Mesendoderm (in vitro differentiated cells): ENCODE measurements around the gene PPFIA2.

Experiments
- DNase-seq: peaks from one replicate; pipeline ENCODE4 v3.0.0; 2013
- H2AK5ac ChIP-seq: 2 replicates; pipeline ENCODE4 v1.6.1; 2013; ENCODE audit warnings: low read length, inconsistent platforms
- H2BK120ac ChIP-seq: 2 replicates; pipeline ENCODE4 v1.6.1; 2013; ENCODE audit warnings: low read depth, mild to moderate bottlenecking, low read length, moderate library complexity, mixed read lengths
- H2BK15ac ChIP-seq: replicated peaks from 2 replicates; pipeline ENCODE4 v1.6.1; 2013; ENCODE audit warnings: low read depth, mild to moderate bottlenecking, moderate library complexity
- H2BK5ac ChIP-seq: 2 replicates; pipeline ENCODE4 v1.6.1; 2013; ENCODE audit warnings: low read length, inconsistent platforms
- H3K18ac ChIP-seq: 2 replicates; pipeline ENCODE4 v1.6.1; 2013; ENCODE audit warnings: mild to moderate bottlenecking, low read length, mixed read lengths
- H3K23ac ChIP-seq: one replicate; pipeline ENCODE4 v1.6.1; 2013; ENCODE audit warnings: low read length
- H3K27ac ChIP-seq: 2 replicates; pipeline ENCODE4 v1.5.1; 2013; ENCODE audit warnings: low read depth, mild to moderate bottlenecking, inconsistent platforms, low read length, moderate library complexity
- H3K27me3 ChIP-seq: 2 replicates; pipeline ENCODE4 v1.6.1; 2013; ENCODE audit warnings: low read length, control low read depth, mild to moderate bottlenecking, inconsistent platforms; ENCODE audit not compliant: insufficient read depth, poor library complexity
- H3K36me3 ChIP-seq: 2 replicates; pipeline ENCODE4 v1.6.1; 2013; ENCODE audit warnings: low read length, inconsistent platforms; ENCODE audit not compliant: control insufficient read depth, insufficient read depth
- H3K4ac ChIP-seq: one replicate; pipeline ENCODE4 v1.6.1; 2013; ENCODE audit warnings: low read depth, mild to moderate bottlenecking, low read length, moderate library complexity
- H3K4me1 ChIP-seq: 2 replicates; pipeline ENCODE4 v1.6.1; 2013; ENCODE audit warnings: low read depth, low read length, inconsistent platforms; ENCODE audit not compliant: control insufficient read depth
- H3K4me2 ChIP-seq: 2 replicates; pipeline ENCODE4 v1.6.1; 2013; ENCODE audit warnings: low read length
- H3K4me3 ChIP-seq: 2 replicates; pipeline ENCODE4 v1.5.1; 2013; ENCODE audit warnings: mild to moderate bottlenecking, low read length
- H3K56ac ChIP-seq: one replicate; pipeline ENCODE4 v1.6.1; 2013; ENCODE audit warnings: low read length
- H3K79me1 ChIP-seq: 2 replicates; pipeline ENCODE4 v1.6.1; 2013; ENCODE audit warnings: low read length, inconsistent platforms
- H3K79me2 ChIP-seq: 2 replicates; pipeline ENCODE4 v1.6.1; 2013; ENCODE audit warnings: mild to moderate bottlenecking, low read length; ENCODE audit not compliant: control insufficient read depth, insufficient read depth
- H3K9ac ChIP-seq: 2 replicates; pipeline ENCODE4 v1.6.1; 2013; ENCODE audit warnings: low read length, inconsistent platforms
- H4K5ac ChIP-seq: one replicate; pipeline ENCODE4 v1.6.1; 2013; ENCODE audit warnings: low read length
- H4K8ac ChIP-seq: one replicate; pipeline ENCODE4 v1.6.1; 2013; ENCODE audit warnings: low read depth, mild to moderate bottlenecking, control low read depth, low read length, moderate library complexity
- WGBS: extraction: QIAGEN DNeasy Blood & Tissue Kit; methylation state at CpG from one replicate; pipeline ENCODE4 v1.1.7; 2013; ENCODE audit warnings: low lambda C conversion rate, missing lambda C conversion rate; ENCODE audit not compliant: insufficient coverage; ENCODE audit errors: extremely low coverage; 5-methylcytosine and 5-hydroxymethylcytosine counted together

PPFIA2 gene

DNA sequence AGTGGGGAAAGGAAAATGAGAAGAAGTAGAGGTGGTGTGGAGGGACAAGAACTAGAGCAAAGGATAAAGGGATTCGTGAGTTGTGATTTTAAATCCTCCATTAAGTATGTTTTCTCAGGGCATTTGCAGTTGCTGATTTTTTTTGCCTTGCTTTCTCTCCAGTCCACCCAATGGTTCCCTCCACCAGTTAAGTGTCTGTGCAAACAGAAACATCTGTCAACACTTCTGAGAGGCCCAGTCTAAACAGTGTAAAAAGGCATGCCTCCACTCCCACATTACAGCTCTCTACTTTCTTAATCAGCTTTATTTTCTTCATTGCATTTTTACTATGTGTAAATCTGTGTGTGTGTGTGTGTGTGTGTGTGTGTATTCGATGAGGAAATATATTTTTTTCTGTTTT lies 141.2 kb downstream of the PPFIA2 start:
- Histone ChIP-seq H2BK120ac (no peak overlapping the region), H3K4me1 (no peaks in the 10 kb centered on the region), H3K56ac (no peak overlapping the region), H3K4me3 (no peak overlapping the region), H2AK5ac (no peak overlapping the region), H3K27me3 (no peaks in the 10 kb centered on the region), H2BK5ac (no peak overlapping the region), H4K5ac (no peak overlapping the region), H3K36me3 (no peaks in the 10 kb centered on the region), H3K4ac (no peak overlapping the region), H3K79me2 (no peaks in the 10 kb centered on the region), H3K27ac (no peak overlapping the region), H3K79me1 (no peaks in the 10 kb centered on the region), H4K8ac (no peak overlapping the region), H3K4me2 (no peak overlapping the region), H3K18ac (no peak overlapping the region), H3K9ac (no peak overlapping the region), H3K23ac (no peak overlapping the region), H2BK15ac (no peak overlapping the region)
- no CpG with 5 or more reads among the region's 2 CpGs for WGBS
- DNase-seq: no peak

DNA sequence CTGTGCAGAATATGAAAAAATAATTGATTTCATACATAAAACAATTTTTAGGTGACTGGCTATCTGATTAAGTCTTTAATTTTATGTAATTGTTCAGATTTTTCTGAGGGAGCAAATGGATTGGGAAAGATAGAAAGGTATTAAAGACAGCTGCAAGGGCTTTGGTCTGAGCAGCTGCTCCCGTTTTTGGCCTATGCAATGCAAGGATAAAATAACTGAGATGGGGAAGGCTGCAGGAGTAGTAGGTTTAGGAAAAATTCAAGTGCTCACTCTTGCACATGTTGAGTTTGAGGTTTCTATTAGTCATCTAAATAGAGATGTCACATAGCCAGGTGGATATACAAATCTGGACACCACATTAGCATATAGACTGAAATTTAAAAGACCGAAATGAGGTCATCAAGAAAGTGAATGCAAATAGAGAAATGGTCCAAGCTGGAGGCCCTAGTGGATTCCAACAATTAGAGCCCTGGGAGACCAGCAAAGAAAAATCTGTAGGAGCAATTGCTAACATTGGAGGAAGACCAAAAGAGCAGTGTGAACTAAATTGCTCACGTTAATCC lies 144.0 kb downstream of the PPFIA2 start:
- no peak overlapping the region for H3K56ac ChIP-seq
- no peak overlapping the region for H3K9ac ChIP-seq
- DNase-seq: no peak
- no peak overlapping the region for H2BK5ac ChIP-seq
- H3K4me2 ChIP-seq: no peak overlapping the region
- H2BK120ac ChIP-seq: no peak overlapping the region
- no peaks in the 10 kb centered on the region for H3K27me3 ChIP-seq
- H3K4me1 ChIP-seq: no peaks in the 10 kb centered on the region
- H3K36me3 ChIP-seq: no peaks in the 10 kb centered on the region
- no CpG with 5 or more reads among the region's 3 CpGs for WGBS
- H3K18ac ChIP-seq: no peak overlapping the region
- H3K79me2 ChIP-seq: no peaks in the 10 kb centered on the region
- H4K5ac ChIP-seq: no peak overlapping the region
- H3K79me1 ChIP-seq: no peaks in the 10 kb centered on the region
- H3K4ac ChIP-seq: no peak overlapping the region
- no peak overlapping the region for H3K27ac ChIP-seq
- no peak overlapping the region for H2AK5ac ChIP-seq
- no peak overlapping the region for H2BK15ac ChIP-seq
- no peak overlapping the region for H3K23ac ChIP-seq
- H4K8ac ChIP-seq: no peak overlapping the region
- no peak overlapping the region for H3K4me3 ChIP-seq

DNA sequence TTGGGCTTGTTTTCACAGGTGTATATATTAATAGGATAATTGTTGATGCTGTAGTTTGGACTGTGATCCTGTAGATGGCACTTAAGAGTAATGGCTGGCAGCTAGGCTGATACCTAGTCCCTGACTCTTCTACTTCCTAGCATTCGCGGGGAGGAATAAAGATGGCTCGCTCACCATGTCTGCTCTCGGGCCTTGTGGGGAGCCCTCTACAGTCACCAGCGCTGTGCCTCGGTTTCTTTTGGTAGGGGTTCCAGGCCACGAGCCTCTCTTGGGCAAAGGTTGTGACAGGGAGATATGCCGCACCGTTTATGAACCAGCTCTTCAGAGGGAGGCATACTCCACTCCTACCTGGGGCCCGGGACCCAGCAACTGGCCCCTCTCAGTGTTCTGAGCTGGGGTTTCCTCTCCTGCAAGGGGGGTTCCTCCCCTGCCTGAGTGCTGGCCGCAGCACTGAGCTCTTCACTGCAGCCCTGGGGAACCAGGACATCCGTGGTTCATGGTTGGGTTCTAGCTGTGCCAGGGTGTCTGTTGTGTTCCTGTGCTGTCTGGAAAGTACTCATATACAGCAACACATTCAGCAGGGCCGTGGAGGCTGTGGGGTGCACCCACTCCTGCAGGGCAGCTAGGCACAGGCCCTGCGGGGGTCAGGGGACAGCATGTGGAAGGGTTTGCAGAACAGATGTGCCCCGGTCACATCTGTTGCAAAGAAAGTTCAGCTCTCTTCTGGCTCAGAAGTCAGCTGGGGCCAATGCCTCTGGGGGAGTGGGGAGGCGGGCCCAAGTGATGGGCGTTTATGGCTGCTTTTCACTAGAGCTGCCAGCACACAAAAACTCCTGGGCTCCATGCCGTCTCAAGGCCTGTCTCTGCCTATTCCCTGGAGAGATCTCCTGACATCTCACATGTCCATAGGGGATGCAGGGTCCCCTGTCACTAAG lies 147.9 kb downstream of the PPFIA2 start:
- H3K23ac ChIP-seq: no peak overlapping the region
- no peak overlapping the region for H2BK5ac ChIP-seq
- H2BK120ac ChIP-seq: no peak overlapping the region
- peak; percentile 36 for DNase-seq
- no peak overlapping the region for H3K56ac ChIP-seq
- no peaks in the 10 kb centered on the region for H3K79me1 ChIP-seq
- no peaks in the 10 kb centered on the region for H3K36me3 ChIP-seq
- no peaks in the 10 kb centered on the region for H3K4me1 ChIP-seq
- no peak overlapping the region for H3K27ac ChIP-seq
- no peaks in the 10 kb centered on the region for H3K27me3 ChIP-seq
- no peak overlapping the region for H2AK5ac ChIP-seq
- no peak overlapping the region for H2BK15ac ChIP-seq
- H3K9ac ChIP-seq: no peak overlapping the region
- no peak overlapping the region for H3K4ac ChIP-seq
- no peak overlapping the region for H4K8ac ChIP-seq
- H3K4me2 ChIP-seq: no peak overlapping the region
- H3K79me2 ChIP-seq: no peaks in the 10 kb centered on the region
- WGBS: no CpG with 5 or more reads among the region's 18 CpGs
- H3K18ac ChIP-seq: no peak overlapping the region
- H3K4me3 ChIP-seq: no peak overlapping the region
- H4K5ac ChIP-seq: no peak overlapping the region

DNA sequence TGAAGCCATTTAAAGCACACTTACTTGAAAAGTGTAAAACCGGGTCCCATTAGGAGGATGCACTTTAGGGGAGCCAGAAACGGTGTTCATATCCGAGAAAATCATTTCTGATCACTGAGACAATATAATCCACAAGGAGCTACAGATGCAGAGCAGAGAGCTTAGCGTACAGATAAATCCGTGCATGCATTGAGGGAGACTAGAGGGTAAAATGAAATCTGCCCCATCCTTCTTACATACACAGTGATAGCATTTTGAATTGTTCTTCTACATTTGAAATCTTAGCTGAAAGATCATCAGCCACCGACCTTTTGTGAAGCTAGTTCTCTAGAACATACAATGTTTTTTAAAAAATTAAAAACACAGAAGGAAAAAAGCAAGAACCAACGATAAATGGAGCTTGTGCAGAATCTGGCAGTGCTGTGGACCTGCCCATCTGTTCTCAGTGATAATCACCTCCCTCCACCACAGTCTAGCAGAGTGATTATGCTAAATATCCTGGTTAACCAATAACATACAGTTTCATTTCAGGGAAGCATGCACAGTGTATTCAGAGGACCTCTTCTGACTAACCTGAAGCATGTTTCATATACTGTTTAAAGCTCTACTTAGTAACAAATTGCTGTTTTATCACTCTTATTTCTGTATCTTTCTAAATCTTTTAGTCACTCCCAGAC lies 161.1 kb downstream of the PPFIA2 start:
- no peak overlapping the region for H3K27ac ChIP-seq
- WGBS: no CpG with 5 or more reads among the region's 7 CpGs
- no peak overlapping the region for H3K4ac ChIP-seq
- H2BK120ac ChIP-seq: no peak overlapping the region
- no peaks in the 10 kb centered on the region for H3K4me1 ChIP-seq
- H3K18ac ChIP-seq: no peak overlapping the region
- no peak overlapping the region for H4K5ac ChIP-seq
- no peaks in the 10 kb centered on the region for H3K79me1 ChIP-seq
- no peak for DNase-seq
- no peak overlapping the region for H4K8ac ChIP-seq
- no peak overlapping the region for H3K4me3 ChIP-seq
- no peak overlapping the region for H3K23ac ChIP-seq
- no peak overlapping the region for H2BK15ac ChIP-seq
- no peak overlapping the region for H3K4me2 ChIP-seq
- no peaks in the 10 kb centered on the region for H3K79me2 ChIP-seq
- no peaks in the 10 kb centered on the region for H3K27me3 ChIP-seq
- no peak overlapping the region for H3K56ac ChIP-seq
- H2BK5ac ChIP-seq: no peak overlapping the region
- no peaks in the 10 kb centered on the region for H3K36me3 ChIP-seq
- no peak overlapping the region for H2AK5ac ChIP-seq
- no peak overlapping the region for H3K9ac ChIP-seq

DNA sequence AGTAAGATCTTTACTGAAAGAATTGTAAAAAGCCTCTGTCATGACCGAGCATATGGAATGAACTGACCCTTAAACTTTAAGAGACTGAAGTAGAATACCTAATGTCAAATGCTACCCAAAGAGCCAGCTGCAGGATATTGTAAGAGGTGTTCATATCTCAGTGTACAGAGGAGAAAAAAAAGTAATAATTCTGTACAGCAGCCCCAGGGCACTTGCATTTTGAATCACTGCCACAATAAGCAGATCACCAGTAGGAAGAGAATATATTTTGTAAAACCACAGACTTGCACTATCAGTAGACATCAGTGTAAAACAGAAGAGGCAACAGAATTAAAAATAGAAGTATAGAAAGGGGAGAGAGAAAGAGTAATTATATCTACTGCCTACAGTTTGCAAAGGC lies 162.6 kb downstream of the PPFIA2 start:
- Histone ChIP-seq H2BK120ac (no peak overlapping the region), H2BK15ac (no peak overlapping the region), H3K4ac (no peak overlapping the region), H4K8ac (no peak overlapping the region), H3K27me3 (no peaks in the 10 kb centered on the region), H3K4me1 (no peaks in the 10 kb centered on the region), H4K5ac (no peak overlapping the region), H3K4me3 (no peak overlapping the region), H3K18ac (no peak overlapping the region), H2BK5ac (no peak overlapping the region), H3K79me2 (no peaks in the 10 kb centered on the region), H2AK5ac (no peak overlapping the region), H3K79me1 (no peaks in the 10 kb centered on the region), H3K56ac (no peak overlapping the region), H3K4me2 (no peak overlapping the region), H3K23ac (no peak overlapping the region), H3K36me3 (no peaks in the 10 kb centered on the region), H3K27ac (no peak overlapping the region), H3K9ac (no peak overlapping the region)
- WGBS: no CpG with 5 or more reads among the region's 1 CpG
- no peak for DNase-seq
